Motor neuron (in vitro differentiated cells): Measurements from ENCODE around the gene CST5. TPM values are rescaled to one million over a fixed set of nuclear protein-coding genes. Genes with fewer than 3 reads are reported as not detected.
A peak's percentile ranks its signal among the peaks of the same experiment; 100 is the strongest.
"Not testable (repeated sequence)": the region's sequence is repeated elsewhere in the genome, so short reads cannot be mapped to it uniquely, and the experiment has no call there.

Source experiments
- ATAC-seq, 8 experiments: fragments of 200-7000 bp; cut with Tn5 transposase; replicated peaks in 6 of 8; 2 replicates each; pipeline ENCODE4 v1.8.0; 2021; ENCODE audit warnings: mild to moderate bottlenecking in 8 of 8, moderate library complexity in 8 of 8
- H3K27ac ChIP-seq, 2 donors: fragments of 250-450 bp; sonication (Bioruptor Pico); 2 replicates each; pipeline ENCODE4 v1.9.0; 2021; ENCODE audit warnings: antibody characterized with exemption in 2 of 2, mild to moderate bottlenecking in 2 of 2, moderate library complexity in 1 of 2
- H3K4me1 ChIP-seq, 2 donors: fragments of 250-450 bp; sonication (Bioruptor Pico); replicated peaks in 1 of 2; 2 replicates each; pipeline ENCODE4 v1.6.1; 2021; ENCODE audit warnings: antibody characterized with exemption in 2 of 2, mild to moderate bottlenecking in 2 of 2, moderate library complexity in 1 of 2
- H3K4me3 ChIP-seq, 5 donors: fragments of 250-450 bp; sonication (Bioruptor Pico); 2 replicates each; pipeline ENCODE4 v1.9.0; 2021; ENCODE audit warnings: antibody characterized with exemption in 5 of 5, mild to moderate bottlenecking in 5 of 5, moderate library complexity in 4 of 5
- WGBS, 10 experiments: fragments of 450-650 bp; shearing (Covaris generic); methylation state at CpG; one replicate each; pipeline ENCODE4 v1.0.0; 2022; 5-methylcytosine and 5-hydroxymethylcytosine counted together
- in situ Hi-C, 9 experiments: fragments of 400-800 bp; cut with MboI; loops; one replicate each; pipeline ENCODE4 v1.15.0; 2021; ENCODE audit warnings: low sequenced_read_pairs in 9 of 9, low pct_unique_long_range_greater_than_20kb in 2 of 9; ENCODE audit not compliant: unreplicated experiment in 9 of 9
- total RNA-seq, 8 experiments: library from RNA; unstranded; fragments of 300-600 nt; gene quantifications; 2 replicates each; pipeline versions ENCODE4 v1.2.3 to v1.2.4, GENCODE V29; 2022

The CST5 gene
- total RNA-seq, 8 experiments from 2014 or later = not detected

GRCh38 chr20:23881371-23881770 lies 1.8 kb upstream of the CST5 start:
- in situ Hi-C loops = no loop called here
- no peak overlapping the region for H3K27ac ChIP-seq
- H3K4me3 ChIP-seq = no peak overlapping the region
- 0 to 50% (median 0%) methylated on average over 1 to 4 of the region's 6 CpGs; no CpG with 5 or more reads in 5 of the 10 experiments for WGBS, 10 experiments
- H3K4me1 ChIP-seq = no peaks in the 10 kb centered on the region
- ATAC-seq = no peak

GRCh38 chr20:23880417-23880816 lies 869 bp upstream of the CST5 start:
- peak in 2 of 8 experiments; percentile 35 to 42 for ATAC-seq
- Histone ChIP-seq H3K4me1 (no peaks in the 10 kb centered on the region), H3K4me3 (no peak overlapping the region), H3K27ac (no peak overlapping the region)
- in situ Hi-C loops = no loop called here
- WGBS, 10 experiments = 0 to 85% (median 40%) methylated on average over 1 to 4 of the region's 4 CpGs; no CpG with 5 or more reads in 1 of the 10 experiments

- WGBS, 10 experiments = 0 to 100% (median 10%) methylated on average over 1 to 3 of the region's 8 CpGs; no CpG with 5 or more reads in 3 of the 10 experiments
- in situ Hi-C loops = no loop called here
- peaks cover 0 to 2% of the 10 kb centered on the region in 2 donors for H3K4me1 ChIP-seq
- no peak for ATAC-seq
- no peak overlapping the region for H3K27ac ChIP-seq
- no peak overlapping the region for H3K4me3 ChIP-seq
These were observed 345 bp upstream of the CST5 start for GRCh38 chr20:23879811-23880374.

- Histone ChIP-seq H3K4me3 (no peak overlapping the region), H3K4me1 (peaks cover 0 to 7% of the 10 kb centered on the region in 2 donors), H3K27ac (no peak overlapping the region)
- ATAC-seq = no peak
- 0 to 84% (median 51%) methylated on average over 1 to 4 of the region's 7 CpGs; no CpG with 5 or more reads in 6 of the 10 experiments for WGBS, 10 experiments
- in situ Hi-C loops = no loop called here
These were observed 761 bp downstream of the CST5 start for GRCh38 chr20:23878787-23879186.

GRCh38 chr20:23878016-23878542 lies 1.5 kb downstream of the CST5 start:
- in situ Hi-C loops, H3K4me3 ChIP-seq, H3K27ac ChIP-seq, ATAC-seq, H3K4me1 ChIP-seq: not testable (repeated sequence)
- WGBS, 10 experiments = no CpG with 5 or more reads among the region's 2 CpGs

GRCh38 chr20:23877524-23877923 lies 2.0 kb downstream of the CST5 start:
- H3K27ac ChIP-seq = no peak overlapping the region
- WGBS, 10 experiments = 44 to 91% (median 72%) methylated on average over 3 to 4 of the region's 6 CpGs; no CpG with 5 or more reads in 7 of the 10 experiments
- in situ Hi-C loops = no loop called here
- H3K4me3 ChIP-seq = no peak overlapping the region
- H3K4me1 ChIP-seq = peaks cover 0 to 7% of the 10 kb centered on the region in 2 donors
- ATAC-seq = no peak

- WGBS, 10 experiments = 60 to 70% methylated on average over 2 of the region's 6 CpGs; no CpG with 5 or more reads in 8 of the 10 experiments
- Histone ChIP-seq H3K4me1 (peaks cover 0 to 7% of the 10 kb centered on the region in 2 donors), H3K27ac (no peak overlapping the region), H3K4me3 (no peak overlapping the region)
- in situ Hi-C loops = no loop called here
- peak in 1 of 8 experiments; percentile 48 for ATAC-seq
These were observed 3.8 kb downstream of the CST5 start for GRCh38 chr20:23875606-23876237.

GRCh38 chr20:23874747-23875146 lies 4.8 kb downstream of the CST5 start:
- WGBS, 10 experiments = 33 to 100% (median 76%) methylated on average over 1 to 3 of the region's 5 CpGs; no CpG with 5 or more reads in 4 of the 10 experiments
- Histone ChIP-seq H3K4me1 (peaks cover 0 to 7% of the 10 kb centered on the region in 2 donors), H3K27ac (no peak overlapping the region), H3K4me3 (no peak overlapping the region)
- peak in 3 of 8 experiments; percentile 27 to 41 (median 37) for ATAC-seq
- in situ Hi-C loops = no loop called here

- in situ Hi-C loops = no loop called here
- Histone ChIP-seq H3K4me1 (peaks cover 0 to 7% of the 10 kb centered on the region in 2 donors), H3K4me3 (no peak overlapping the region), H3K27ac (no peak overlapping the region)
- 0 to 83% (median 57%) methylated on average over 1 to 2 of the region's 3 CpGs; no CpG with 5 or more reads in 3 of the 10 experiments for WGBS, 10 experiments
- ATAC-seq = no peak
These were observed 6.1 kb downstream of the CST5 start for GRCh38 chr20:23873370-23874015.

- Histone ChIP-seq H3K27ac (no peak overlapping the region), H3K4me3 (no peak overlapping the region), H3K4me1 (peaks cover 0 to 7% of the 10 kb centered on the region in 2 donors)
- in situ Hi-C loops = no loop called here
- WGBS, 10 experiments = 0 to 100% (median 70%) methylated on average over 1 of the region's 1 CpG; no CpG with 5 or more reads in 3 of the 10 experiments
- ATAC-seq = peak in 4 of 8 experiments; percentile 50 to 79 (median 61)
These were observed 7.5 kb downstream of the CST5 start for GRCh38 chr20:23872065-23872464.

GRCh38 chr20:23870461-23870860 lies 9.1 kb downstream of the CST5 start:
- 0 to 56% (median 19%) methylated on average over 2 to 4 of the region's 4 CpGs; no CpG with 5 or more reads in 4 of the 10 experiments for WGBS, 10 experiments
- ATAC-seq = peak in 1 of 8 experiments; percentile 28

GRCh38 chr20:23869520-23869919 lies 10.0 kb downstream of the CST5 start:
- ATAC-seq = no peak
- peaks cover 0 to 2% of the 10 kb centered on the region in 2 donors for H3K4me1 ChIP-seq
- 40 to 100% (median 70%) methylated on average over 1 to 2 of the region's 2 CpGs; no CpG with 5 or more reads in 6 of the 10 experiments for WGBS, 10 experiments
- H3K27ac ChIP-seq = no peak overlapping the region
- no peak overlapping the region for H3K4me3 ChIP-seq
- in situ Hi-C loops = no loop called here

More at GRCh38 chr20:23870461-23870860, 9.1 kb downstream of the CST5 start:
- Histone ChIP-seq H3K4me3 (no peak overlapping the region), H3K27ac (no peak overlapping the region), H3K4me1 (peaks cover 0 to 7% of the 10 kb centered on the region in 2 donors)
- in situ Hi-C loops = no loop called here

GRCh38 chr20:23868321-23868720 lies 11.2 kb downstream of the CST5 start:
- ATAC-seq = no peak
- Histone ChIP-seq H3K4me3 (no peak overlapping the region), H3K4me1 (no peaks in the 10 kb centered on the region), H3K27ac (no peak overlapping the region)
- in situ Hi-C loops = no loop called here
- 3 to 92% (median 40%) methylated on average over 1 to 5 of the region's 5 CpGs; no CpG with 5 or more reads in 1 of the 10 experiments for WGBS, 10 experiments
